AG04450 (cell line): ENCODE results near the gene CLCF1. TPM values are rescaled to one million over a fixed set of nuclear protein-coding genes. Genes with fewer than 3 reads are reported as not detected.

Experiments used
- CTCF ChIA-PET: fragments of 300-600, 350-600 bp; formaldehyde crosslinking; extraction: SDS; loops from one replicate; lab custom pipeline; 2022; ENCODE audit warnings: antibody characterized with exemption, inconsistent platforms; lab: Charles Lee
- POLR2A ChIA-PET: fragments of 350-600 bp; formaldehyde crosslinking; extraction: SDS; loops from one replicate; lab custom pipeline; 2021; ENCODE audit warnings: antibody characterized with exemption, inconsistent platforms; lab: Yijun Ruan, JAX
- DNase-seq: peaks from one replicate; pipeline ENCODE4 v3.0.0-alpha.2; 2011; ENCODE audit warnings: low read depth, low spot score
- H3K27ac ChIP-seq: one replicate; pipeline ENCODE4 v1.5.1; 2012; ENCODE audit warnings: low read depth, low read length, control low read depth
- H3K27me3 ChIP-seq: one replicate; pipeline ENCODE4 v1.6.0; 2012; ENCODE audit warnings: low read length; ENCODE audit not compliant: control insufficient read depth, insufficient read depth
- H3K4me3 ChIP-seq: 2 replicates; pipeline ENCODE4 v1.5.1; 2011; ENCODE audit warnings: mild to moderate bottlenecking, low read depth, low read length, control low read depth
- H3K9me3 ChIP-seq: 2 replicates; pipeline ENCODE4 v1.5.1; 2012; ENCODE audit warnings: low read length; ENCODE audit not compliant: control insufficient read depth, insufficient read depth
- polyA plus RNA-seq: library from polyadenylated mRNA; depleted of rRNA; stranded (reverse); fragments of >200 nt; gene quantifications from 2 replicates; pipeline ENCODE4 v1.2.3, GENCODE V29; 2011
- TF ChIP-seq, protein P1 (sequence below): IDR thresholded peaks from 2 replicates; pipeline ENCODE4 v1.5.1; 2011; ENCODE audit warnings: low read depth, low read length, control low read depth, inconsistent platforms

CLCF1 gene
- polyA plus RNA-seq, 1 experiment, result 11.4 TPM

DNA sequence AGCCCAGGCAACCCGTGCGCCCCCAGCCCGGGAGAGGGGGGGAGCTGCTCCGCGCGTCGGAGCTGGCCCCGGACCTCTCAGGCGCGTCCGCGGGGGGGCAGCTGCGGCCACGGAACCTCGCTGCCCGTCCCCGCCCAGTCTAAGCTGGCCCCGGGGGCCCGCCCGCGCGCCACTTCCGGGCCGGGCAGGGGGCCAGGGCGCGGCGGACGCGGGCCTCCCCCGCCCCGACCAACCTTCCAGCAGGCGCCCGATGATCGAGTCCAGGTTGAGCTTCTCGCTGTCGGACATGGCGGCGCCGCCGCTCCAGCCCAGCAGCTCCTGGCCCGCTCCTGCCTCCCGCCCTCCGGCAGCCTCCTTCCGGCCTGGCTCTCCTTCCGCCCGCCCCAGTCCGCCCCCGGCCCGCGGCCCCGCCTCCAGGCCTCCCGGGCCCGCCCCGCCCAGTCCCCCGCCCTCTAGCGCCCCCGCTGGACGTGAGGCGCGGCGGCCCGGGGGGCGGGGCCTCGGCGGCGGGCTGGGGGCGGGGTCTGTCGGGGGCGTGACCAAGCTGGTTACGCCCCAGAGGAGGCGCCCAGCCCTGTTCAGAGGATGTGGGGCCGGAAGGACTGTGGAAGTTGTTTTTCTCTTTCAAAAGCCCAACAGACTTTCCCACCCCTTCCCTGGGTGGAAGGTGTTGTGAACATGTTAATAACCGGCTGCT is 28.2 kb upstream of the CLCF1 start, which contains the start of gene PPP1CA:
TSS of gene PPP1CA (minus strand) at position 364 of the 697 bp plus-strand sequence. CDS start at position 288, 76 bp downstream.
- peak; percentile 65 for DNase-seq
- Histone ChIP-seq H3K9me3 (peaks cover 3% of the 10 kb centered on the region; the same call in 1 of the 2 replicates), H3K27me3 (no peaks in the 10 kb centered on the region), H3K27ac (peak within 1 kb of the TSS; percentile 82), H3K4me3 (peak within 1 kb of the TSS; percentile 91)
- ChIA-PET POLR2A (interaction anchor here (0.7 to 2.5 kb wide), 16 partner anchors 10 to 182 kb away, joined by 3 to 30 read pairs (median 4); partner anchors contain the start of genes AIP, CLCF1, GSTP1 and POLD4), CTCF (interaction anchor here (0.6 to 3.1 kb wide), 36 partner anchors 9 to 207 kb away, joined by 3 to 23 read pairs (median 4); partner anchors contain the start of genes AIP, CDK2AP2, POLD4 and PTPRCAP)
- TF ChIP-seq, protein P1, sequence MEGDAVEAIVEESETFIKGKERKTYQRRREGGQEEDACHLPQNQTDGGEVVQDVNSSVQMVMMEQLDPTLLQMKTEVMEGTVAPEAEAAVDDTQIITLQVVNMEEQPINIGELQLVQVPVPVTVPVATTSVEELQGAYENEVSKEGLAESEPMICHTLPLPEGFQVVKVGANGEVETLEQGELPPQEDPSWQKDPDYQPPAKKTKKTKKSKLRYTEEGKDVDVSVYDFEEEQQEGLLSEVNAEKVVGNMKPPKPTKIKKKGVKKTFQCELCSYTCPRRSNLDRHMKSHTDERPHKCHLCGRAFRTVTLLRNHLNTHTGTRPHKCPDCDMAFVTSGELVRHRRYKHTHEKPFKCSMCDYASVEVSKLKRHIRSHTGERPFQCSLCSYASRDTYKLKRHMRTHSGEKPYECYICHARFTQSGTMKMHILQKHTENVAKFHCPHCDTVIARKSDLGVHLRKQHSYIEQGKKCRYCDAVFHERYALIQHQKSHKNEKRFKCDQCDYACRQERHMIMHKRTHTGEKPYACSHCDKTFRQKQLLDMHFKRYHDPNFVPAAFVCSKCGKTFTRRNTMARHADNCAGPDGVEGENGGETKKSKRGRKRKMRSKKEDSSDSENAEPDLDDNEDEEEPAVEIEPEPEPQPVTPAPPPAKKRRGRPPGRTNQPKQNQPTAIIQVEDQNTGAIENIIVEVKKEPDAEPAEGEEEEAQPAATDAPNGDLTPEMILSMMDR, result 0 out of 2 replicates have a peak, but pooled peaks have one; percentile 7

DNA sequence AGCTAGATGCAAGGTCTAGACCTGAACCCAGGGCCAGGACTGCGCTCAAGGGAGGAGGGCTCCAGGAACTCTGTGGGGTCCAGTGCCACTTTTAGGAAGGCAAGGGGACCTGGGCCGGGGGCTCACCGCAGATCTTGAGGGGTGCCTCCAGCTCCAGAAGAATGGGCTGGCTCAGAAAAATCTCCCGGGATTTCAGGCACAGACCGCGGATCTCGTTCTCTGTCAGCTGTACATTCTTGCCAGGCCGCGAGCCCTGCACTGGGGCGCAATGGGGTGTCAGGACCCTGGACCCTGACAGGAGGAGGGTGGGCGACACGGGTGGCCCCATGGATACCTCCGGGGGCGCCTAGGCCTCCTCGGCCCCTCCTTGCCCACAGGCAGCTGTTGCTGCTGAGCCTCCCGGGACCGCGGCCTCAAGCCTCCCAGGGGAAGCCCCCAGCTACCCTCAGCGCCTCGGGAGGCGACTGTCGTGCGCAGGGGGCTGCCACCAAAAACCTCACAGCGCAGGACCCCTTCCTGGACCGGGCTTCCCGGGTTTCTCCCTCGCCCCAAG is 27.6 kb upstream of the CLCF1 start:
- DNase-seq, result no peak
- Histone ChIP-seq H3K9me3 (peaks cover 3% of the 10 kb centered on the region; the same call in 1 of the 2 replicates), H3K4me3 (peak overlapping the region; percentile 91), H3K27me3 (no peaks in the 10 kb centered on the region), H3K27ac (peak overlapping the region; percentile 73)
- TF ChIP-seq, protein P1, result no peak
- POLR2A ChIA-PET, result interaction anchor here (0.6 to 2.5 kb wide), 15 partner anchors 9 to 182 kb away, joined by 3 to 30 read pairs (median 4); partner anchors contain the start of genes AIP, CLCF1, GSTP1 and POLD4
- CTCF ChIA-PET, result interaction anchor here (0.6 to 3.1 kb wide), 28 partner anchors 10 to 208 kb away, joined by 3 to 23 read pairs (median 6); partner anchors contain the start of genes AIP, POLD4, PTPRCAP and RAD9A

GRCh38 chr11:67400251-67400941 is 27.0 kb upstream of the CLCF1 start:
- Histone ChIP-seq H3K9me3 (peaks cover 3% of the 10 kb centered on the region; the same call in 1 of the 2 replicates), H3K4me3 (peak overlapping the region; percentile 91), H3K27me3 (no peaks in the 10 kb centered on the region), H3K27ac (no peak overlapping the region)
- TF ChIP-seq, protein P1, result no peak
- POLR2A ChIA-PET, result interaction anchor here (0.6 to 2.5 kb wide), 3 partner anchors 8 to 28 kb away, joined by 3 to 30 read pairs (median 5); partner anchors contain the start of genes CLCF1, RAD9A and RPS6KB2
- CTCF ChIA-PET, result interaction anchor here (1.0 to 3.1 kb wide), 7 partner anchors 9 to 68 kb away, joined by 3 to 23 read pairs (median 9); partner anchors contain the start of genes POLD4, RAD9A, RPS6KB2 and TMEM134
- DNase-seq, result no peak

DNA sequence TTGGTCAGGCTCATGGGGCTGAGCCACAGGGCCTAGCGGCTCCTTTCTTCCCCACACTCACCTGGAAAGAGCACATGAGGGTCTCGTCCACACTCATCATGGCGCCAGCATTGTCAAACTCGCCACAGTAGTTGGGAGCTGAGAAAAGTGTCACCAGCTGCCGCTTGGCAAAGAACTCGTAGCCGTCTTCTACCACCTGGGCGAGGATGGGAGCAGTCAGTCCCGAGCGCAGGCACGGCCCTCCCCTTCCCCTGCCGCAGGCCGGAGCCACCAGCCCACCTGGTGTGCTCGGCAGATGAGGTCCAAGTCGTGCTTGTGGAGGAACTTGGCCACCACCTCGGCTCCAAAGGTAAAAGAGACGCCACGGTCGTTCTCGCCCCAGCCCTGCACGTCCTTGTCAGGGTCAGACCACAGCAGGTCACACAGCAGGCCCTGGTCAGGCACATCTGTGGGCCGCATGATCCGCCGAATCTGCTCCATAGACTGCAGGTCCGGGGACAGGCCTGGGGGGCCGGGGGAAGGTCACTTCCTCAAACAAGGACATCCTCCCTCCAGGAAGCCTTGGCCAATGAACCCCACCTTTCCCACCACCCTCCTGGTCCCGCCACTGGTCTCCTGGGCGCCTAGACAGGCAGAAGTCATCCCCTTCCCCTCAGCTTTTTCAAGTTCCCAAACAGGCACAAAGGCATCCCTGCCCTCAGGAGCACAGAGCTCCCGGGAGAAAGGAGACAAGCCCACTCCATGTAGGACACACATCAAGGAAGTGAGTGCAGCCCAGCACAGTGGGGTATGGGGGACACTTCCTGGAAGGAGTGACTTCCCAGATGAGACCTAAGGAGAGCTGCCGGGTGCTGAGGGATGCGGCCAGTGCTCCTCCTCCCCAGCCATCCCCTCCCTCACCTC is 25.5 kb upstream of the CLCF1 start:
- H3K27me3 ChIP-seq, result no peaks in the 10 kb centered on the region
- TF ChIP-seq, protein P1, result no peak
- H3K27ac ChIP-seq, result no peak overlapping the region
- no peak for DNase-seq
- H3K4me3 ChIP-seq, result 0 out of 2 replicates have a peak overlapping the region, but pooled peaks have one; percentile 2
- POLR2A ChIA-PET, result no interaction called here
- CTCF ChIA-PET, result no interaction called here
- peaks cover 3% of the 10 kb centered on the region; the same call in 1 of the 2 replicates for H3K9me3 ChIP-seq
